GM21381 (cell line): ENCODE data around the gene TEKT1.

Experiments used
- ATAC-seq: cut with Tn5 transposase; IDR thresholded peaks from one replicate; pipeline ENCODE4 v1.9.1; 2021; ENCODE audit warnings: mild to moderate bottlenecking, moderate library complexity; ENCODE audit not compliant: unreplicated experiment

TEKT1 gene

DNA sequence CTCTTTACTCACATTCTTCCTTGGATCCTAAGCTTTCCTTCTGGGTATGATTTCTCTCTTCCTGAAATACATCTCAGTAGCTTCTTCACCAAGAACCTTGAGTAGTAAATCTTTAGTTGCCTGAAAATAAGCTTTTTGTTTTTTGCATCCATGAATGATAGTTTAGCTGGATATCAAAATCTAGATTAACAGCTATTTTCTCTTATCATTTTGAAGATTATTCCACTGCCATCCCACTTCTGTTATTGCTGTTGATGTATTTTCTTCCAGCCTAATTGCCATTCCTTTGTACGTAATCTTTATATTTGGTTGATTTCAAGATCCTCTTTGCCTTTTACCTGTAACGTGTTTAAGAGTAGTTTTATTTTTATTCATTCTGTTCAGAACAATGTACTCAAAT, 63.1 kb downstream of the TEKT1 start:
- no peak for ATAC-seq

DNA sequence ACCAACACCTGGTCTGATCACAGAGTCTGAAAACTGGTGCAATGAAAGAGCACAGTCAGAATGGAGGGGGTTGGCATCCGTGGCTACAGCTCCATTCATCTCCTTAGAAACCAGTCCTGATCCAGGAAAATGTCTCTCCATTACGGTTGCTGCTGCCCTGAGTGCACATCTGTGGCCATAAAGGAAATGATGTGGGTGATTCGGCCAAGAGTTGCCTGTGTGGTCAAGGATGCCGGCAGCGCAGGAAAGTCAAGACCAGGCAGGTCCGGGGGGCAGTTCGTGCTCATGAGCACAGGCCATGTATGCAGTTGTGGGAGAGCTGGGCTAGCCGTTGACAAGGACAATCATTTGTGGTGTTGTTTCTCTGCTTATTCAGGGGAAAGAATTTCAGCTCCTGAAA, 69.8 kb downstream of the TEKT1 start:
- ATAC-seq = no peak

DNA sequence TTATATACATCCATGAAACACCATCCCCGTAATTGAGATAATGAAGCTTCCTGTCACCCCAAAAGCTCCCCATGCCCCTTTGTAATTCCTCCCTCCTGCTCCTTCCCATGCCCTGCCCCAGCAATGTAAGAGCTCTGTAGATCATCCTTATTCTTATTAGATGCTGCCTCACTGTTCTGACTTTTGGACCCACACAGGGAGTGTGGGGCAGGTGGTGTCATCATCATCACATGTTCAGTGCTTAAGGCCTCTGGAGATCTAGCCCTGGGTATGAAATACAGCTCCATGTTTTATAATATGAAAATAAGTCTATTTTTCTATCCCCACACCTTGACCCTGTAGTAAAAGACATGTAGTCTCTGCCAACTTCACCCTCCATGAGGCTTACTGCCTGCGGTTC, 73.8 kb downstream of the TEKT1 start:
- no peak for ATAC-seq

DNA sequence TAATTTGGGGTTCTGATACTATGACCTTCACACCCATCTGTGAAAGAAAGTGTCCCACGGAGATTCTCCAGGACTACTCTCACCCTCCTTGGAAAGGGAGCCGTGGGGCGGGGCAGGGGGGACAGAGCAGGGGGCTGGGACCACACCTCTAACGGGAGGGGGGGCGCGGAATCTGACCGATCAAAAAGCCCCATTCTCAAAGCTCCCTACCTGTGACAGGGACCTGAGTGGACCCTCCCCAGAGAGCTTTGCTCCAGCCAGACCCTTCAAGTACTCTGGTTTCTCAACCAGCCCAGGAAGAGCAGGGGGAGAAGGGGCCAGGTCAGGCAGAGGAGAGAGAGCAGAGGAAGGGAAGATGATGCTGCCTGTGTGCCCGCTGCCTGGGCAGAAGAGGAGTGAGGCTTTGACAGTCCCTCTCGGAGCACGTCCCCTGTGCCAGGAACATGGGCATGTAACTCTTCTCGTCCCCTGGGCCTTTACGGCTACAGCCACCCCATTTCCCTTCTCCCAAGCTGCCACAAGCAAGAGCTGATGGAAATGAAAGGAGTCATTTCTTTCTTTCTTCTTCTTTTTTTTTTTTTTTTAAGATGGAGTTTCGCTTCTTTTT, 75.0 kb downstream of the TEKT1 start:
- no peak for ATAC-seq

DNA sequence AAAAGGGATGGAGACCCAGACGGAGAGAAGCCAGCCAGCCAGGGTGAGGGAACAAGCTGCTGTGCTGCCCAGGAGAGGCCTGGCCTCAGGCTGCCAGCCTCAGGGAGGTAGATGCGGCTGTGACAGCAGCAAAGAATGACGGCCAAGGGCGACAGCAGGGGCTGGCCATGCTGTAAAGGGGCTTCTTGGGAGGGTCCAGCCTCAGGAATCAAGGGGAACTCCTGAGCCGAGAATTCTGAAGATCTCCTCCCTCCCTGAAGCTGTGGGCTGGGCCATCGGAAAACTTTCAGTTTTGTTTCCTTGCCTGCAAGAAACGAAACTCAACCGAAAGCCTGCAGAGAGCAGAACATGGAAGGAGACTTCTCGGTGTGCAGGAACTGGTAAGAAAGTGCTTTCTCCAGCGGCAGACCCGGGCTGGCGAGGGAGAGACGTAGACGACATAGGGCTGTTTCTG, 75.8 kb downstream of the TEKT1 start, which contains the start of gene XAF1:
TSS of gene XAF1 (plus strand) at position 316 of the 454 bp plus-strand sequence. CDS start at position 349, 33 bp downstream.
- ATAC-seq = peak; percentile 53

DNA sequence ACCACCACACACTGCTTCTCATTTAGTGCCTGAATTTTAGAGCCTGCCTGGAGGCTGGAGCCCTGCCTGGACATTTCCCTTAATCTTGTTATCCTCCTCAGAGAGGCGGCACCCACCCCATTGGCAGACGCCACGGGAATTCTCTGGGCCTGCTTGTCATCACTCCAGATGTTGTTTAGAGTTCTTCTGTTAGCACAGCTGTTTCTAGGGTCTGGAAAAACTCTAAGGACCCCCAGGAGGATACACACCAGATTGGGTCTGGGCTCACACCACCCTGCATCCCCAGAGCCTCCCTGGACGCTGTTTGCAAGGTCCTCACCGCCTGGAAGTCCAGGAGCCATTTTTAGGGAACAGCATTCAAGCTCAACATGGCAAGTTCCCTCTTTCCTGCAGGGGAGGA, 76.2 kb downstream of the TEKT1 start:
- ATAC-seq = no peak

DNA sequence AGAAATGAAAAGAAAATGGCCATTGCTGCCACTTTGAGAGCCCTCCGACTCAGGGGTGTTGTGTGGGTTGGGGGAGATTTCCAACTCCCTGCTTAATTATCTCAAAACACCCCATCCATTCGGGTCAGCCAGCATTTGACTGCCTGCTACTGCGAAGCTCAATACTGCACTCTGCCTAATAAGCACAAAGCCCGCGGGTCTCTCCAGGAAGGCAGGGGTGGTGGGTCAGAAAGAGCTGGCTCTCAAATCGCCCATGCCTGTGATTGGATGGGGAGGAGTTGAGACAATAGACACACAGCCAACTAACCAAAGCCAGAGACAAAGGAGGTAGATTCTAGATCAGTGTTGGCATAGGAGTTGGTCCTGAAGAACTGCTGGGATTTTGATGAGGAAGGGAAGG, 78.0 kb downstream of the TEKT1 start:
- ATAC-seq = no peak

DNA sequence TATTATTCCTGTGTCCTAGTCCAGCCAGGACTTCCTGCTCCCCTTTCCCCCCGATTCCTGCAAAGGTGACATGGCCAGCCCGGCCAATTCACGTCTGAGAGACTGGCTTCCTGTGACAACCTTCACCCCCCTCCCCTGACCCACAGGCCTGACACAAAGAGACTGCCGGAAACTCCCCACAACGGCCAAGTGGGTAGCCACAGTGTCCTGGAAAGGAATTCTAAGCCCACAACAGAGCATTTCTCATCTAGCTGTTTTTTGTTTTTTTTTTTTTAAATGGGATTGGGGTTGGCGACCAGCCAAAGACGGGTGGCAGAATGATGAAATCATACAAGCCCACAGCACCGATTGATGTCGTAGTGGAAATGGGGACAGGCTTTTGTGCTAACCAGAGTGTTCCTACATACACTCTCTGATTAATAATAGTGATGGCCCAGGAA, 78.5 kb downstream of the TEKT1 start:
- ATAC-seq = no peak

DNA sequence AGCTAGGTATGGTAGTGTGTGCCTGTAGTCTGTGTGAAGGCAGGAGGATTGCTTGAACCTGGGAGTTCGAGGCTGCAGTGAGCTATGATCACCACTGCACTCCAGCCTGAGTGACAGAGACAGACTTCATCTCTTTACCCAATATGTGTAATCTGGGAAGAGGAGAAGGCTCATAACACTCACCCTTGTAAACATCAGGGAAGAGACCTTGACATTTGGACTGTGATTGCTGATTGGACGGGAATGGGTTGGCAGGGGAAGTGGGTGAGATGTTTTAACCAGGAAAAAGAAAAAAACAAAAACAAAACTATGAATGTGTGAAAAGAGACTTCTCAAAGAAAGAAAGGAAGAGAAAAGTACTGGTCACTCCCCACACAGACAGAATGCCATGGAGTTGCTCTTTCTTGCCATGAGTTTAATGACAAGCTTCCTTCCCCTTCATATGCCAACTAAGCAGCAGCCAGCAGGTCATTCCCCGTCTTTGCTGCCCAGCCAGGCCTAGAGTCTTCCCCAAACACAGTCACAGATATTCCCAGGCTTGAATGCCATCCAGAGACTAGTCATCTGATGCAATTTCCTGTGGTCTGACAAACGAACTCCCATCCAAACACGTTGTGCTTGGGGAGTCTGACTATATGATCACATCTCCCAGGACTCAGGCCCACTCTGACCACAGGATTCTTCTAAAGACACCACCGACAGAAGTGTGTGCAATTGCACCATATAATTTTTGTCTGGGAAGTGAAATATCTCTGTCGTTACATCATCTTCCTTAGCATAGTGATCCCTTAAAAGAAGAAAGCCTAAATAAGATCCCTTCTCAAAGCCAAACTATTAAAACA, 79.2 kb downstream of the TEKT1 start:
- ATAC-seq = no peak

DNA sequence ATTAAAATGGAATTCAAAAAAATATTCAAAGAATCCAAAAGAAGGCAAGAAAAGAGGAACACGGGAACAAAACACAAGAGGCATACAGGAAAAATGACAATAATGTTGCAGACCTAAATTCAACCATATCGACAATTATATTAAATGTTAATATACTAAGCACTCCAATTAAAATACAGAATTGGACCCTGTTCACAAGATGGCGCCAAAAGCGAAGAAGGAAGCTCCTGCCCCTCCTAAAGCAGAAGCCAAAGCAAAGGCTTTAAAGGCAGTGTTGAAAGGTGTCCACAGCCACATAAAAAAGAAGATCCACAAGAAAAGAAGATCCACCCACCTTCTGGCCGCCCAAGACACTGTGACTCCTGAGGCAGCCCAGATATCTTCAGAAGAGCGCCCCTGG, 82.0 kb downstream of the TEKT1 start:
- ATAC-seq = no peak

DNA sequence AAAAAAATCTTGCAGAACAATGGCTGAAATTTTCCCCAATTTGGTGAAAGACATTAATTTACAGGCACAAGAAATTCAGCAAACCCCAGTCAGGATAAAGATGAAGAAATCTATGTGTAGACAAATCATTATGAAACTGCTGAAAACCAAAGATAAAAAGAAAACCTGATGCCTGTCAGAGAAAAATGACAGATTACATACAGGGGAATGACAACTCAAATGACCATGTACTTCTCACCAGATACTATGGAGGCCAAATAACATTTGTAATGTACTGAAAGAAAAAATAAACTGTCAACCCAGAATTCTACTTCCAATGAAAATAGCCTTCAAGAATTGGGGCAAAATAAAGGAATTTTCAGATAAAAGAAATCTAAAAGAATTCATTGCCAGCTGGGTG, 82.9 kb downstream of the TEKT1 start:
- ATAC-seq = no peak
